T-helper 2 cell treated with Interferon-gamma antibody and Interleukin-4, amounts not matched to agents 5 μg/mL and 100 μg/mL, for 36 hours (primary cell): Measurements from ENCODE around the gene TEX261.
"Not testable (repeated sequence)": the region's sequence is repeated elsewhere in the genome, so short reads cannot be mapped to it uniquely, and the experiment has no call there.

Source experiments
- DNase-seq: peaks from one replicate; pipeline ENCODE4 v3.0.0; 2021; ENCODE audit warnings: low spot score
- H3K27ac Mint-ChIP-seq: one replicate; pipeline ENCODE4 v1.8.0; 2021; ENCODE audit warnings: mild to moderate bottlenecking, mixed read lengths
- H3K27me3 Mint-ChIP-seq: one replicate; pipeline ENCODE4 v1.8.0; 2021; ENCODE audit warnings: low read depth, mixed read lengths
- H3K36me3 Mint-ChIP-seq: one replicate; pipeline ENCODE4 v1.8.0; 2021; ENCODE audit warnings: low read depth, mixed read lengths
- H3K4me1 Mint-ChIP-seq: one replicate; pipeline ENCODE4 v1.8.0; 2021; ENCODE audit warnings: low read depth, mixed read lengths
- H3K4me3 Mint-ChIP-seq: one replicate; pipeline ENCODE4 v1.8.0; 2022; ENCODE audit warnings: mild to moderate bottlenecking, moderate library complexity, mixed read lengths
- H3K9me3 Mint-ChIP-seq: one replicate; pipeline ENCODE4 v1.8.0; 2021; ENCODE audit warnings: mixed read lengths

The TEX261 gene

GRCh38 chr2:70994699-70995425 lies at the start of gene TEX261:
Gene TEX261 (minus strand): TSS chr2:70994873. CDS start chr2:70994757, 116 bp downstream.
- Mint-ChIP-seq H3K27me3 (no peaks in the 10 kb centered on the region), H3K27ac (peak within 1 kb of the TSS; percentile 89), H3K4me1 (peaks cover 23% of the 10 kb centered on the region), H3K36me3 (peaks cover 14% of the 10 kb centered on the region), H3K4me3 (peak within 1 kb of the TSS; percentile 94), H3K9me3 (no peaks in the 10 kb centered on the region)
- DNase-seq = peak; percentile 93

- no peak for DNase-seq
- H3K36me3 Mint-ChIP-seq = no peaks in the 10 kb centered on the region
- no peaks in the 10 kb centered on the region for H3K4me1 Mint-ChIP-seq
- no peaks in the 10 kb centered on the region for H3K9me3 Mint-ChIP-seq
- H3K4me3 Mint-ChIP-seq = no peak overlapping the region
- no peaks in the 10 kb centered on the region for H3K27me3 Mint-ChIP-seq
- no peak overlapping the region for H3K27ac Mint-ChIP-seq
These were observed 49.1 kb upstream of the TEX261 start for GRCh38 chr2:71043531-71044407.

GRCh38 chr2:71042287-71042686 lies 47.6 kb upstream of the TEX261 start:
- Mint-ChIP-seq H3K4me3 (no peak overlapping the region), H3K4me1 (no peaks in the 10 kb centered on the region), H3K36me3 (no peaks in the 10 kb centered on the region), H3K9me3 (no peaks in the 10 kb centered on the region), H3K27me3 (no peaks in the 10 kb centered on the region), H3K27ac (no peak overlapping the region)
- DNase-seq = no peak

GRCh38 chr2:71036296-71036695 lies 41.6 kb upstream of the TEX261 start:
- H3K27ac Mint-ChIP-seq, H3K27me3 Mint-ChIP-seq, H3K36me3 Mint-ChIP-seq, H3K9me3 Mint-ChIP-seq, DNase-seq, H3K4me3 Mint-ChIP-seq, H3K4me1 Mint-ChIP-seq: not testable (repeated sequence)

GRCh38 chr2:71023553-71024243 lies 29.0 kb upstream of the TEX261 start:
- H3K27ac Mint-ChIP-seq, H3K9me3 Mint-ChIP-seq, H3K4me1 Mint-ChIP-seq, H3K27me3 Mint-ChIP-seq, H3K36me3 Mint-ChIP-seq, H3K4me3 Mint-ChIP-seq: not testable (repeated sequence)
- peak; percentile 66 for DNase-seq

- H3K27ac Mint-ChIP-seq, H3K27me3 Mint-ChIP-seq, H3K9me3 Mint-ChIP-seq, H3K4me3 Mint-ChIP-seq, H3K4me1 Mint-ChIP-seq, H3K36me3 Mint-ChIP-seq, DNase-seq: not testable (repeated sequence)
These were observed 26.7 kb upstream of the TEX261 start for GRCh38 chr2:71021394-71021793.

GRCh38 chr2:71019989-71020388 lies 25.3 kb upstream of the TEX261 start:
- not testable (repeated sequence) for H3K27me3 Mint-ChIP-seq, H3K36me3 Mint-ChIP-seq, H3K4me3 Mint-ChIP-seq, H3K4me1 Mint-ChIP-seq, H3K9me3 Mint-ChIP-seq, H3K27ac Mint-ChIP-seq, DNase-seq

- no peaks in the 10 kb centered on the region for H3K27me3 Mint-ChIP-seq
- H3K4me1 Mint-ChIP-seq = peaks cover 6% of the 10 kb centered on the region
- H3K4me3 Mint-ChIP-seq = no peak overlapping the region
These were observed 24.0 kb upstream of the TEX261 start for GRCh38 chr2:71018625-71019024.

GRCh38 chr2:71011786-71012185 lies 17.1 kb upstream of the TEX261 start:
- DNase-seq, H3K4me1 Mint-ChIP-seq, H3K27me3 Mint-ChIP-seq, H3K9me3 Mint-ChIP-seq, H3K4me3 Mint-ChIP-seq, H3K27ac Mint-ChIP-seq, H3K36me3 Mint-ChIP-seq: not testable (repeated sequence)

More at GRCh38 chr2:71018625-71019024, 24.0 kb upstream of the TEX261 start:
- DNase-seq = no peak
- Mint-ChIP-seq H3K9me3 (no peaks in the 10 kb centered on the region), H3K27ac (no peak overlapping the region), H3K36me3 (no peaks in the 10 kb centered on the region)

- Mint-ChIP-seq H3K9me3 (no peaks in the 10 kb centered on the region), H3K27ac (no peak overlapping the region), H3K4me3 (no peak overlapping the region), H3K36me3 (no peaks in the 10 kb centered on the region), H3K27me3 (peaks cover 3% of the 10 kb centered on the region), H3K4me1 (no peaks in the 10 kb centered on the region)
- DNase-seq = no peak
These were observed 13.7 kb upstream of the TEX261 start for GRCh38 chr2:71008342-71008741.

GRCh38 chr2:71006955-71007799 lies 12.5 kb upstream of the TEX261 start:
- Mint-ChIP-seq H3K4me1 (no peaks in the 10 kb centered on the region), H3K36me3 (no peaks in the 10 kb centered on the region), H3K9me3 (no peaks in the 10 kb centered on the region), H3K27ac (no peak overlapping the region), H3K27me3 (peaks cover 3% of the 10 kb centered on the region), H3K4me3 (no peak overlapping the region)
- no peak for DNase-seq

- Mint-ChIP-seq H3K9me3 (no peaks in the 10 kb centered on the region), H3K27me3 (peaks cover 3% of the 10 kb centered on the region), H3K4me3 (no peak overlapping the region), H3K36me3 (no peaks in the 10 kb centered on the region), H3K4me1 (peaks cover 4% of the 10 kb centered on the region), H3K27ac (no peak overlapping the region)
- DNase-seq = no peak
These were observed 11.7 kb upstream of the TEX261 start for GRCh38 chr2:71006323-71006722.
